Sciatic nerve (tissue), 2 donors: ENCODE results near the gene FOSL2. TPM values are rescaled to one million over a fixed set of nuclear protein-coding genes. Genes with fewer than 3 reads are reported as not detected.

ENCODE experiments used
- ATAC-seq: fragments of 200-7000 bp; cut with Tn5 transposase; one replicate; pipeline ENCODE4 v1.9.1; 2020; ENCODE audit warnings: mild to moderate bottlenecking, moderate library complexity
- DNase-seq: peaks from one replicate; pipeline ENCODE4 v3.0.0-alpha.2; 2020; ENCODE audit warnings: low spot score
- intact Hi-C: fragments of 100-400 bp; cut with DNase I; formaldehyde crosslinking; loops from one replicate; pipeline ENCODE4 v1.14.2; 2022
- total RNA-seq: library from RNA; stranded (reverse); fragmentation: NEBNext Ultra II Directional; extraction: Animal tissue kit (Norgen Biotek cat#: 25700); gene quantifications from one replicate; pipeline ENCODE4 v1.2.1, GENCODE V29; 2021
- donor health status: DM: no; HTN: no; CAD: no.
- donor health status: DM: no; HTN: no; CAD: no.

The FOSL2 gene
- total RNA-seq, 1 donor from 2014 or later: 230 TPM

DNA sequence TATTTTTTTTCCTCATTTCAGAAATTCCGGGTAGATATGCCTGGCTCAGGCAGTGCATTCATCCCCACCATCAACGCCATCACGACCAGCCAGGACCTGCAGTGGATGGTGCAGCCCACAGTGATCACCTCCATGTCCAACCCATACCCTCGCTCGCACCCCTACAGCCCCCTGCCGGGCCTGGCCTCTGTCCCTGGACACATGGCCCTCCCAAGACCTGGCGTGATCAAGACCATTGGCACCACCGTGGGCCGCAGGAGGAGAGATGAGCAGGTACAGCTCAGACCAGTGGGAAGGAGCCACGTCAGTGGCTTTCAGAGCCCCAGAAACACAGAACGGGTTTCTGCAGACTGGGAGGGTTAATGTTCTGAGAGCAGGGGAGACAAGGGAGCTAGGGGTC lies 11.4 kb downstream of the FOSL2 start:
- intact Hi-C loops: loop anchor here (10.0 kb wide), 1 partner anchor 679 kb away; no protein-coding TSS in a partner anchor
- DNase-seq: no peak

DNA sequence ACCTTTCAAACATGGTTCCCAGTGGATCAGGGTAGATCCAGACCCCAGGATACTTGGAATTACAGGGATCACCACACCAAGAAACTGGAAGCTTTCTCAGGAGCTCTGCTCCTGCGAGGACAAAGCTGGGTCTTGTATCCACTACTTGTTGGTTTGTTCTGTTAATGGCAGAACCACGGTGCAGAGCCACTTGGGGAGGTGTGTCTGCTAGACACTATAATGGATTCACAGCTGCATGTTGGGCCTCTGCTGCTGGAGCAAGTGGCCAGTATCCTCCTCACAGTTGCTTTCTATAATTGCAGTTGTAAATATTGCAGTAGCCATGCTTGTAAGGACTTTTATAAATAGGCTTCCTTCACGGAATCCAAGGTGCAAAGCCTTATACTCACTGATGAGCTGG lies 12.9 kb downstream of the FOSL2 start:
- intact Hi-C loops: loop anchor here (10.0 kb wide), 1 partner anchor 681 kb away; no protein-coding TSS in a partner anchor
- ATAC-seq (no peak), DNase-seq (no peak)

More for the DNA sequence above, 11.4 kb downstream of the FOSL2 start:
- ATAC-seq: no peak

DNA sequence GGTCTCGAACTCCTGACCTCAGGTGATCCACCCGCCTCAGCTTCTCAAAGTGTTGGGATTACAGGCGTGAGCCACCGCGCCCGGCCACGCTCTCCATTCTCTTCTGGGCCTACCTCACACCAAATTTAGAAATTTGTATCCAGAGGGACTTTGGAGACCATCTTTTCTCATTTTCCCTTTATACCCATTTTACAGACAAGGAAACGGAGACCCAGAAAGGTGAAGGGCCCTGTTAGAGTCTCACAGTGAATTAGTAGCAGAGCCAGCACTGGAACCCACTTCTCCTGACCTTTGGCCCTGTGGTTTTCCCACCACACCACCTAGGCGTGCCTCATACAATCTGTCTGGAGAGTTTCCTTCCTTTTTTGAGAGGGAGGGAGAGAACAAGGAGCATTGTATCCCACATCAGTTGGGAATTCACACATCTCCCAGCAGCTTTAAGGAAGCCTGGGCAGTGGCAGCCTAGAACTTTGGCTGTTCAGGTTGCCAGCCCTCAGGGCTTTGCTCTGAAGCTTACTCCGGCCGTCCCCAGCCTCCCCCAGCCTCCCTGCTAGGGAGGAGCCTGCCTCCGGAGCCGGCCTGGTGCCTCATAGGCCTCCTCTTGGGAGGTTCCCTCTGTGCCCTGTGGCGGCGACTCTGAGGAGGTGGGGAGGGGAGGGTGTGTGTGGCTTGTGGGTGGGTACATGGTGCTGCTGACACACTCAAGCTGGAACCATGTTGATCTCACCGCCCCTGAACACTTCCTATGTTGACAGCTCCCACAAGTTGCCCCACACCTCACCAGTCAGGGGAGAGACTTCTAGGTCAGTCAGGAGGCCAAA lies 13.8 kb downstream of the FOSL2 start:
- intact Hi-C loops: loop anchor here (10.0 kb wide), 1 partner anchor 682 kb away; no protein-coding TSS in a partner anchor
- peak; percentile 5 for ATAC-seq
- DNase-seq: no peak

DNA sequence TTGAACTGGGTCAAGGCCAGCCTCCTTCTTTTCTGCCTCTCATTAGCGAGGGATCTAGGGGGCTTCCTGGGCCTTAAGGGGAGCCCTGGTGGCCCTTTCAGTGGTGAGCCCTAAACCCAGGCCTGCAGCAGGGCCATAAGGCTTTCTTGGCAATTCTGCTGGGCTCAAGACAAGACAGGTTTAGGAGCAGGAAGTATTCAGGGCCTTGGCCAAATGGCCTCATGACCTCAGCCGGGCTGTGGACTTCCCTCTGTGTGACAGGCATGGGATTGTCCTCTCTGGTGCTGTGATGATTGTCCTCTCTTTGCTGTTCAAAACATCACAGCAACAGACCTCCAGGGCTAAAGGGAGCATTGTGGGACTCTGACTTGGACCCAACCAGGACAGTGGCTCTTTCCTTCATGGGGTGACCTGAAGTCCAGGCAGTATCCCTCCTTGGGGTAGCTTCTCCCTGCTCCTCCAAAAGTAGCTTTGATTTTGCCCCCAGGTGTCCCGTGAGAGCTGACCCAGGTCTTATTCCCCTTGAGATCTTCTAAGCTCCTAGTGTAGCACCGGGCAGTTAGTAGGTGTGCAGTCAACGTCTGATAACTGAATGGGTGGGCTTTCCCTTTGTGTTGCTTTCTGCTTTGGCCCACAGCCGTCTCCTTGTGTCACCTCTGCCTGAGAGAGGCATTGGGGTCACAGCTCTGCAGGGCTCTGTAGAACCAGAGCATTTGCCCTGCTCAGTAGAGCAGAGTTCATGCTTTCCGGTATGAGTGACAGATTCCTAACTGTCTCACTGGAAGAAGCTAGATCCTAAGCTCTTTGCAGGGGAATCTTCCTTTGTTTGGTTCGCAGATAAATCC lies 14.7 kb downstream of the FOSL2 start:
- DNase-seq: no peak
- intact Hi-C loops: loop anchor here (10.0 kb wide), 1 partner anchor 683 kb away; no protein-coding TSS in a partner anchor
- peak; percentile 3 for ATAC-seq

DNA sequence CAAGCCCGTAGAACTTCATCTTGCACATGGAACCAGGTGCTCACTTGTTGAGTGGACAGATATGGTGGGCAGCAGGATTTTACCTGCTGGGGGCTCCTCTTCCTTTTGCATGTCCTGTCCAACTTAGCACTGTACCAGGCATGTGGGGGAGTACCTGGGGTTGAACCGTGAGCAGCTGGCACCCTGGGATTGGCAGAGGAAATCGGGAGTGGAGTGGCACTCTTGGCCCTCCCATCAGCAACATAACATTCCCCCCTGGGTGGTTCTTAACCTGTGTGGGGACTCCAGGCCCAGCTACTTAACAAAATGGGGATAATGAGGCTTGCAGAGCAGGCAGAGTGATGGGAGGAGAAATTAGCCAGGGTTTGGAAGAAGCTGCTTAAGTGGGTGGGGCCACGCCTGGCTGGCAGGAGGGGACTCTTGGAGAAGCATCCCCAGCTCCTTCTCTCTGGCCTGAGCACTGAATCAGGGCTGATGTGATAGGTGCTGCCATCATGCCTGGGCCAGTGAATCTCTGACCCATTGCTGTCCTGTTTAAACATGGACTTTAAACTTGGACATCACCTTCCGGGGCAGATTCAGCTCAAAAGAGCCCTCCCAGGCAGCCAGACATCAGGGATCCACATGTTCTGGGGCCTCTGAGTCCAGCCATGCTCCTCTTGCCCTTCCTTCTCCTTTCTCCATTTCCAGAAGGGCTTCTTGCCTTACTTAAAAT lies 15.5 kb downstream of the FOSL2 start:
- intact Hi-C loops: loop anchor here (10.0 kb wide), 1 partner anchor 683 kb away; no protein-coding TSS in a partner anchor
- no peak for DNase-seq
- no peak for ATAC-seq

DNA sequence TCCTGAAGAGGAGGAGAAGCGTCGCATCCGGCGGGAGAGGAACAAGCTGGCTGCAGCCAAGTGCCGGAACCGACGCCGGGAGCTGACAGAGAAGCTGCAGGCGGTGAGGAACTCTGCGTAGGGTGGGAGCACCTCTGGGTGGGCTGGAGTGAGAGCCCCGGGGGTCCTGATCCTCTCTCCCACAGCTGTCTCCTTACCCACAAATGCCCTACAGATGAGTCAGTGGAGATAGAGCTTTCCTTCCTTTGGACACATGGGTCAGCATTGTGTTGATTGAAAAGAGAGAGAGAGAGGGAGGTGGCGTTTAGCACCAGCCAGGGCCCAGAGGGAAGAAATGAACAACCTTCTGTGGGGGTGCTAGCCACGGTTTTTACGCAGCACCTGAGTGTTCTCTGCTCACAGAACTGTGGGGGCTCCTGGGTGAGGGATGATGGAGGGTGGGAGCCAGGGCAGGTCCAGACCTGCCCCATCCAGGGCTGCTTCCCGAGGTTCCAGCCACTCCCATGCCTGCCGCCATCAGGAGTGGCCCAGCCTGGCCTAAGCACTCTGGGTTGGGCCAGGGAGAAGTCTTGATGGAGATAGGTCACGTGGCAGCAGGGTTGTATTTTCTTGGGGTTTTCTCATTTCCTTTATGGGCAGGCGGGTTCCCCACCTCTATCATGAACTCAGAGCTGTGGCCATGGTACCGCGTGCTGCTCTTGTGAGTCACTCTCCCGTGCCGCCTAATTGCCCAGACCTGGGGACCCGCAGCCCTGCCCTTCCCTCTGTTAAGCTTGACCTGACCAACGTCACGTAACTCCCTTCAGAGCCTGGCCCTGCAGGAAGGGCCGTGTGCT lies 16.3 kb downstream of the FOSL2 start:
- ATAC-seq (no peak), DNase-seq (no peak)
- intact Hi-C loops: loop anchor here (10.0 kb wide), 1 partner anchor 684 kb away; no protein-coding TSS in a partner anchor

DNA sequence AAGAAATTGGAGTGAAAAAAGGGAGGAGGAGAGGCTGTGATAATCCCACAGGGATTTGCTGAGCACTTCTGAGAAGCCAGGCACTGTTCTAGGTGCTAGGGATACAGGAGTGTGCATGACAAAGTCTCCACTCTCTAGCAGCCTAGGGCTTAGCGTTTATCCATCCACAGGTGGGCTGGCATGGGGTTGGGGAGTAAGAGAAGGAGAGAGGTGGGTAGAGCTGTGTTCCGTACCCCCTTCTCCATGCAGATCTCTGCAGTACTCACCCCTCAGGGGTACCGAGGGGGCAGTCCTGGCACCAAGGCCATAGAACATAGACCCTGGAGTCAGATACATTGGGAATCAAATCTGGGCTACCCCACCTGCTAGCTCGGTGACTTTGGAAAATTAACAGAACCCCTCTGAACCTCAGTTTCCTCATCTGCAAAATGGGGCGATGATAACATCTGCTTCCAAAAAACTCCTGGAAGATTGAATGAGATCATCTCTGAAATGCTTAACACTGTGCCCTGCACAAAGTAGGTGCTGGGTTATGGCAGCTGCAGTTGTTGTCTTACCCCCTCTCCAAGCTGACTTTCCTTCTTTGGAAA lies 18.6 kb downstream of the FOSL2 start:
- ATAC-seq: no peak
- DNase-seq: no peak
- intact Hi-C loops: no loop called here

DNA sequence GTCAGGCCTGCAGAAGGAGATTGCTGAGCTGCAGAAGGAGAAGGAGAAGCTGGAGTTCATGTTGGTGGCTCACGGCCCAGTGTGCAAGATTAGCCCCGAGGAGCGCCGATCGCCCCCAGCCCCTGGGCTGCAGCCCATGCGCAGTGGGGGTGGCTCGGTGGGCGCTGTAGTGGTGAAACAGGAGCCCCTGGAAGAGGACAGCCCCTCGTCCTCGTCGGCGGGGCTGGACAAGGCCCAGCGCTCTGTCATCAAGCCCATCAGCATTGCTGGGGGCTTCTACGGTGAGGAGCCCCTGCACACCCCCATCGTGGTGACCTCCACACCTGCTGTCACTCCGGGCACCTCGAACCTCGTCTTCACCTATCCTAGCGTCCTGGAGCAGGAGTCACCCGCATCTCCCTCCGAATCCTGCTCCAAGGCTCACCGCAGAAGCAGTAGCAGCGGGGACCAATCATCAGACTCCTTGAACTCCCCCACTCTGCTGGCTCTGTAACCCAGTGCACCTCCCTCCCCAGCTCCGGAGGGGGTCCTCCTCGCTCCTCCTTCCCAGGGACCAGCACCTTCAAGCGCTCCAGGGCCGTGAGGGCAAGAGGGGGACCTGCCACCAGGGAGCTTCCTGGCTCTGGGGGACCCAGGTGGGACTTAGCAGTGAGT lies 19.4 kb downstream of the FOSL2 start:
- no peak for DNase-seq
- ATAC-seq: peak; percentile 2
- intact Hi-C loops: no loop called here

DNA sequence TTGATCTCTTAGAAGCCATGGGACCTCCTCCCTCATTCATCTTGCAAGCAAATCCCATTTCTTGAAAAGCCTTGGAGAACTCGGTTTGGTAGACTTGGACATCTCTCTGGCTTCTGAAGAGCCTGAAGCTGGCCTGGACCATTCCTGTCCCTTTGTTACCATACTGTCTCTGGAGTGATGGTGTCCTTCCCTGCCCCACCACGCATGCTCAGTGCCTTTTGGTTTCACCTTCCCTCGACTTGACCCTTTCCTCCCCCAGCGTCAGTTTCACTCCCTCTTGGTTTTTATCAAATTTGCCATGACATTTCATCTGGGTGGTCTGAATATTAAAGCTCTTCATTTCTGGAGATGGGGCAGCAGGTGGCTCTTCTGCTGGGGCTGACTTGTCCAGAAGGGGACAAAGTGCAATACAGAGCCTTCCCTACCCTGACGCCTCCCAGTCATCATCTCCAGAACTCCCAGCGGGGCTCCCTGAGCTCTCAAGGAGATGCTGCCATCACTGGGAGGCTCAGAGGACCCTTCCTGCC lies 20.0 kb downstream of the FOSL2 start:
- intact Hi-C loops: no loop called here
- no peak for DNase-seq
- no peak for ATAC-seq

DNA sequence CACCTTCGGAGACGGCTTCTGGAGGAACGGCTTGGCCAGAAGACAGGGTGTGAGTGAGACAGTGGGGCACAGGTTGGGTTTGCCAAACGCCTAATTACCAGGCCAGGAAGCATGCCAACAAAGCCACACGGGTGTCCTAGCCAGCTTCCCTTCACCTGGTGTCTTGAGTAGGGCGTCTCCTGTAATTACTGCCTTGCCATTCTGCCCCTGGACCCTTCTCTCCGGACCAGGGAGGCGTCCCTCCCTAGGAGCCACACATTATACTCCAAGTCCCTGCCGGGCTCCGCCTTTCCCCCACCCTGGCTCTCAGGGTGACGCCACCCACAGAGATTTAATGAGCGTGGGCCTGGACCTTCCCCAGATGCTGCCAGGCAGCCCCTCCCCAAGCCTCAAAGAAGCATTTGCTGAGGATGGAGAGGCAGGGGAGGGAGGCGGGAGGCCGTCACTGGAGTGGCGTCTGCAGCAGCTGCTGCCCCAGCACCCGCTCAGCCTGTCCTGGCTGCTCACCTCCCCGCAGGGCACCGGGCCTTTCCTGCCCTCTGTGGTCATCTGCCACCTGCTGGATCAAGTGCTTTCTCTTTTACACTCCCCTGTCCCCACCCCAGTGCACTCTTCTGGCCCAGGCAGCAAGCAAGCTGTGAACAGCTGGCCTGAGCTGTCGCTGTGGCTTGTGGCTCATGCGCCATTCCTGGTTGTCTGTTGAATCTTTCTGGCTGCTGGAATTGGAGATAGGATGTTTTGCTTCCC lies 20.7 kb downstream of the FOSL2 start:
- ATAC-seq (peak; percentile 40), DNase-seq (no peak)
- intact Hi-C loops: no loop called here

DNA sequence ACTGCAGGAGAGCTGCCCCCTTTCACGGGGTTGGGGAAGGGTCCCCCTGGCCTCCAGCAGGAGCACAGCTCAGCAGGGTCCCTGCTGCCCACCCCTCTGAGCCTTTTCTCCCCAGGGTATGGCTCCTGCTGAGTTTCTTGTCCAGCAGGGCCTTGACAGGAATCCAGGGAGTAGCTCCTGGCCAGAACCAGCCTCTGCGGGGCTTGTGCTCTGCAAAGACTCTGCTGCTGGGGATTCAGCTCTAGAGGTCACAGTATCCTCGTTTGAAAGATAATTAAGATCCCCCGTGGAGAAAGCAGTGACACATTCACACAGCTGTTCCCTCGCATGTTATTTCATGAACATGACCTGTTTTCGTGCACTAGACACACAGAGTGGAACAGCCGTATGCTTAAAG lies 21.2 kb downstream of the FOSL2 start:
- ATAC-seq: peak; percentile 7
- DNase-seq: no peak
- intact Hi-C loops: no loop called here

DNA sequence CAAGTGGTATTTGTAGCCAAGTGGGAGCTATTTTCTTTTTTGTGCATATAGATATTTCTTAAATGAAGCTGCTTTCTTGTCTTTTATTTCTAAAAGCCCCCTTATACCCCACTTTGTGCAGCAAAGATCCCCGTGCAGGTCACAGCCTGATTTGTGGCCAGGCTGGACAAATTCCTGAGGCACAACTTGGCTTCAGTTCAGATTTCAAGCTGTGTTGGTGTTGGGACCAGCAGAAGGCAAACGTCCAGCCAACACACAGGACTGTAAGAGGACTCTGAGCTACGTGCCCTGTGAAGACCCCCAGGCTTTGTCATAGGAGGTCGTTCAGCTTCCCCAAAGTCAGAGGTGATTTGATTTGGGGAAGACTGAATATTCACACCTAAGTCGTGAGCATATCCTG lies 21.9 kb downstream of the FOSL2 start:
- no peak for DNase-seq
- intact Hi-C loops: no loop called here
- peak; percentile 1 for ATAC-seq

DNA sequence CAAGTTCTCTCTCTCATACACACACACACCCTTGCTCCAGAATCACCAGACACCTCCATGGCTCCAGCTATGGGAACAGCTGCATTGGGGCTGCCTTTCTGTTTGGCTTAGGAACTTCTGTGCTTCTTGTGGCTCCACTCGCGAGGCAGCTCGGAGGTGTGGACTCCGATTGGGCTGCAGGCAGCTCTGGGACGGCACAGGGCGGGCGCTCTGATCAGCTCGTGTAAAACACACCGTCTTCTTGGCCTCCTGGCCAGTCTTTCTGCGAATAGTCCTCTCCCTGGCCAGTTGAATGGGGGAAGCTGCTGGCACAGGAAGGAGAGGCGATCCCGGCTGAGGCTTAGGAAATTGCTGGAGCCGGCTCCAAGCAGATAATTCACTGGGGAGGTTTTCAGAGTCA lies 22.4 kb downstream of the FOSL2 start:
- DNase-seq: no peak
- ATAC-seq: peak; percentile 4
- intact Hi-C loops: no loop called here

DNA sequence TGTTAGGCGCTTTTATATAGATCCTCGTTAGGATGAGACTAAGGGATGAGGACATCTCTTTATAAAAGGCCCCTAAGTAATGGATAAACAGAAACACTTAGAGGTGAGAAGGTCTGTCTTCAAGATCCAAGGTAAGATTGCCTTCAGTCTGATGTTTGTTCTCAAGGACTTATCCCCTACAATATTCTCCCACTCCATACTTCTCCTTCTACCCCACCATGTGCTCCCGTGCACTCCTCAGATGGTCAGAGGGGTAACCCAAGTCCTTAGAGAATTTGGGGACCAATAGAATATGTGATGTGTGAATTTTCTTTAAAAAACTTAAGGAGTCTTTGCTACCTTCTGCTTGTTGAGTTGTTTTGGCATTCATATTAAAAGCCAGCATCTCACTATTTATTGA lies 23.1 kb downstream of the FOSL2 start:
- intact Hi-C loops: no loop called here
- no peak for ATAC-seq

DNA sequence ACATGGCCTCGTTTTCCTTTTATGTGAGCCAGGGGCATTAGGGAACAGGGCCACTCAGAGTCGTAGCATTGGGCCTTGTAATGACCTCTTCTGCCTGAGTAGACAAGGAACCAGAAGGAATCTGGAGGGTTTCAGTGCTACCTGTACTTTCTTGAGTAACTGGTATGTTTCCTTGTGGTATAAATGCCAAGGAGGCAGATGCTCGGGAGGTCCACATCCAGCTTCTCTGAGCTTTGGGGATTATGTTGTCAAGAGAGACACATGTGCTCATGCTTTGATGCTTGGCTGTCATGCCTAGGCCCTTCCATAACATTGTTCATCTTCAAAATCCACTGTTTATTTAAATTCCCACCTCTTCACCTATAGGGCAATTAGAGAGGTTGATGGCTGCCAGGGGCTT lies 26.3 kb downstream of the FOSL2 start:
- intact Hi-C loops: no loop called here
- DNase-seq: no peak
- no peak for ATAC-seq

More for the DNA sequence above, 23.1 kb downstream of the FOSL2 start:
- no peak for DNase-seq

DNA sequence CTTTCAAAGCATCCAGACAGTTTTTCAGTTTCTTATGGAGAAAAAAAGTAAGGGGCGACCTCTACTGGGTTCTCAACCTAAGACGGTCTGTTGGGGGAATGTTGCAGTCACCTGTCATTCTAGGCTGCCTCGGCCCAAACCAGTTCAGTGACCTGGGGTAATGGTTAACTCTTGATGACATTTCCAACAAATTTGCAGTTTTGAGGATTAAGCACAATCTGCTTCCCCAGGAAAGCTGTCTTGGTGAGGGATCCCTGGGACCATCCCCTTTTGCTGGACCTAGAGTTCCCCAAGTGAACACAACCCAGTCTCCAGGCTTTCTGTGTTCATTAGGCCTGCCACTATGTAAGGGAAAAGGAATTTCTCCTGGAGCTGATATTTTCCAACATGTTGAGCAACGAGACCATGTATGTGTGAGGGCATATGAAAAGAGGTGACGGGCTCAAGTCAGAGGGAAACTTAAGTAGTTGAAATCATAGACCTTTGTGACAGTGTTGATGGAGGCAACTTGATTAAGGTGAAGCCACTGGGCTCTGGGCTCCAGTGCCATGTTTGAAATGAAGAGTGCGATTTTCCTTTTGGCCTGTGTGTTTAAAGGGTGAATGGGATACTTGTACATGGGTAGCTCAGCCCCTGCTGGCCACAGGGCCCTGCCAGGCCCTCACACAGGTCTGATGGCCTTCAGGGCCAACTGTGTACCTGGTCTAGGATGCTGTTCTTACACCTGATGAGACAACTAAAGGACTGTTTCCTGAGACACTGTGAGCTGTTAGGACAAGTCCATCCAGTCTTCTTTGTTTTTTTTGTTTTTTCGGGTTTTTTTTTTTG lies 27.0 kb downstream of the FOSL2 start:
- ATAC-seq (no peak), DNase-seq (no peak)
- intact Hi-C loops: no loop called here
